PC-9 (cell line): ENCODE data around the gene SLX1A. TPM values are rescaled to one million over a fixed set of nuclear protein-coding genes. Genes with fewer than 3 reads are reported as not detected.
"Not testable (repeated sequence)": the region's sequence is repeated elsewhere in the genome, so short reads cannot be mapped to it uniquely, and the experiment has no call there.

Experiments
- BruUV-seq: library from RNA; stranded (reverse); fragments of 400-500 nt; replicated peaks from 2 replicates; lab custom pipeline; 2021; lab: Mats Ljungman, UMichigan
- CTCF ChIA-PET: fragments of 300-600 bp; sonication (Branson Sonifier 250); formaldehyde crosslinking; loops from one replicate; lab custom pipeline; 2022; ENCODE audit warnings: antibody characterized with exemption; lab: Charles Lee
- POLR2A ChIA-PET: fragments of 300-600 bp; sonication (Branson Sonifier 250); formaldehyde crosslinking; loops from one replicate; lab custom pipeline; 2022; ENCODE audit warnings: antibody characterized with exemption; ENCODE audit not compliant: unreplicated experiment; lab: Charles Lee
- DNase-seq, 2 experiments: peaks; one replicate each; pipeline versions ENCODE4 v3.0.0 to v3.0.0-alpha.2; 2015 to 2022; ENCODE audit warnings: mixed read lengths in 1 of 2
- H2AFZ ChIP-seq: fragments of 200-600 bp; sonication (generic); 2 replicates; pipeline ENCODE4 v1.8.1; 2017; ENCODE audit warnings: antibody characterized with exemption
- H3F3A ChIP-seq: fragments of 200-600 bp; sonication (generic); 2 replicates; pipeline ENCODE4 v1.8.1; 2017; ENCODE audit warnings: antibody characterized with exemption, mild to moderate bottlenecking, low read depth; ENCODE audit not compliant: insufficient read depth
- H3K27ac ChIP-seq: fragments of 200-600 bp; sonication (generic); 2 replicates; pipeline ENCODE4 v1.6.1; 2016; ENCODE audit warnings: mixed run types
- H3K27me3 ChIP-seq: fragments of 200-600 bp; sonication (generic); 2 replicates; pipeline ENCODE4 v1.6.1; 2016; ENCODE audit warnings: low read depth, mixed run types; ENCODE audit not compliant: insufficient read depth
- H3K36me3 ChIP-seq: fragments of 200-600 bp; sonication (generic); 2 replicates; pipeline ENCODE4 v1.6.1; 2016; ENCODE audit warnings: low read depth, mixed run types
- H3K4me1 ChIP-seq: fragments of 200-600 bp; sonication (generic); replicated peaks from 2 replicates; pipeline ENCODE4 v1.6.1; 2016; ENCODE audit warnings: mixed run types; ENCODE audit not compliant: insufficient read depth
- H3K4me2 ChIP-seq: fragments of 200-600 bp; sonication (generic); 2 replicates; pipeline ENCODE4 v1.6.1; 2017; ENCODE audit warnings: mixed run types
- H3K4me3 ChIP-seq: fragments of 200-600 bp; sonication (generic); 2 replicates; pipeline ENCODE4 v1.6.1; 2016; ENCODE audit warnings: mixed run types
- H3K79me2 ChIP-seq: fragments of 200-600 bp; sonication (generic); 2 replicates; pipeline ENCODE4 v1.6.1; 2017; ENCODE audit warnings: low read depth, mixed run types
- H3K9me2 ChIP-seq: fragments of 200-600 bp; sonication (generic); 2 replicates; pipeline ENCODE4 v1.8.1; 2017; ENCODE audit warnings: mild to moderate bottlenecking; ENCODE audit not compliant: insufficient read depth
- H3K9me3 ChIP-seq: fragments of 200-600 bp; sonication (generic); 2 replicates; pipeline ENCODE4 v1.8.1; 2016; ENCODE audit warnings: low read depth; ENCODE audit not compliant: insufficient read depth
- H4K20me1 ChIP-seq: fragments of 200-600 bp; sonication (generic); 2 replicates; pipeline ENCODE4 v1.8.1; 2017; ENCODE audit not compliant: insufficient read depth
- CTCF ChIP-seq: fragments of 200-600 bp; sonication (generic); conservative IDR thresholded peaks from 2 replicates; pipeline ENCODE4 v1.6.1; 2017; ENCODE audit warnings: mixed run types, antibody characterized with exemption, mild to moderate bottlenecking, moderate library complexity
- EZH2 ChIP-seq: fragments of 200-600 bp; sonication (generic); IDR thresholded peaks from 2 replicates; pipeline ENCODE4 v1.8.0; 2017; ENCODE audit warnings: antibody characterized with exemption, low read depth
- intact Hi-C: fragments of 100-400 bp; cut with micrococcal nuclease; formaldehyde crosslinking; loops from one replicate; pipeline ENCODE4 v1.10.0; 2022; ENCODE audit not compliant: unreplicated experiment
- total RNA-seq: library from RNA; stranded (reverse); gene quantifications from 2 replicates; pipeline ENCODE4 v1.2.3, GENCODE V29; 2021

Gene SLX1A
- total RNA-seq, 1 experiment from 2014 or later: 100 TPM

- H3K9me2 ChIP-seq, H3K27ac ChIP-seq, DNase-seq, H3K4me3 ChIP-seq, H2AFZ ChIP-seq, H3K4me2 ChIP-seq, BruUV-seq, H3K27me3 ChIP-seq, H4K20me1 ChIP-seq, H3K36me3 ChIP-seq, POLR2A ChIA-PET, H3K79me2 ChIP-seq, H3K4me1 ChIP-seq, CTCF ChIA-PET, H3K9me3 ChIP-seq, intact Hi-C loops: not testable (repeated sequence)
- peaks cover 19% of the 10 kb centered on the region; the same call in 1 of the 2 replicates for H3F3A ChIP-seq
Measured at GRCh38 chr16:30170145-30170544, 23.5 kb upstream of the SLX1A start.

DNA sequence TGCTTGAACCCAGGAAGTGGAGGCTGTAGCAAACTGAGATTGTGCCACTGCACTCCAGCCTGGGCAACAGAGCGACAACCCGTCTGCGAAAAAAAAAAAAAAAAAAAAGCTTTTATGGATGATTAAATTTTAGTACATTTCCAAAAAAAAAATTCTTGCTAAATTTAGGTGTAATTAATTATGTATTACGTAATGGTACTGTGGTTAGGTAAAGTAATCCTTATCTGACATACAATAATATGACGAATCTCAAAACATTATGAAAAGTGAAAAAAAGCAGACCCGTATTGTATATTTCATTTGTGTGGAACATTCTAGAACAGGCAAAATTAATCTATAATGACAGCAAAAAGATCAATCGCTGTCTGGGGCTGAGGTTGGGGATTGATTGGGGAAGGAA is 20.6 kb upstream of the SLX1A start:
- CTCF ChIA-PET: no interaction called here

DNA sequence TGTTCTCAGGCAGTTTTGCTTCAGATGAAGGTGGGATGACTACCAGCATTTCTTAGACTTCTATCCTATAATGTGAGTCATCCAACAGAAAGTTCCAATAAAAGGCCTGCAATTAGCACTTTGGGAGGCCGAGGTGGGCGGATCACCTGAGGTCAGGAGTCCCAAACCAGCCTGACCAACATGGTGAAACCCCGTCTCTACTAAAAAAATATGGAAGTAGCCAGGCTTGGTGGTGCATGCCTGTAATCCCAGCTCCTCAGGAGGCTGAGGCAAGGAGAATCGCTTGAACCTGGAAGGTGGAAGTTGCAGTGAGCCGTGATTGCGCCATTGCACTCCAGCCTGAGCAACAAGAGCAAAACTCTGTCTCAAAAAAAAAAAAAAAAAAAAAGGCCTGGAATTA is 16.8 kb upstream of the SLX1A start:
- H3F3A ChIP-seq: peaks cover 10% of the 10 kb centered on the region; the same call in 1 of the 2 replicates
- H3K9me2 ChIP-seq, H3K4me2 ChIP-seq, H3K79me2 ChIP-seq, H3K27me3 ChIP-seq, H3K4me1 ChIP-seq, BruUV-seq, H3K27ac ChIP-seq, CTCF ChIA-PET, H3K4me3 ChIP-seq, H4K20me1 ChIP-seq, H3K36me3 ChIP-seq, H3K9me3 ChIP-seq, POLR2A ChIA-PET, H2AFZ ChIP-seq, intact Hi-C loops: not testable (repeated sequence)
- DNase-seq: peak in 1 of 2 experiments; percentile 54

More for the DNA sequence above, 20.6 kb upstream of the SLX1A start:
- no peaks in the 10 kb centered on the region for H3K9me3 ChIP-seq
- BruUV-seq: no TSS peak
- no peaks in the 10 kb centered on the region for H3K9me2 ChIP-seq
- H3K4me2 ChIP-seq: no peak overlapping the region
- H2AFZ ChIP-seq: no peak overlapping the region
- no peaks in the 10 kb centered on the region for H3K27me3 ChIP-seq
- peaks cover 20% of the 10 kb centered on the region; the same call in 1 of the 2 replicates for H3F3A ChIP-seq
- TF ChIP-seq EZH2 (no peak), CTCF (no peak)
- H4K20me1 ChIP-seq: no peaks in the 10 kb centered on the region
- no peaks in the 10 kb centered on the region for H3K79me2 ChIP-seq
- H3K36me3 ChIP-seq: no peaks in the 10 kb centered on the region
- DNase-seq: no peak
- intact Hi-C loops: no loop called here
- H3K4me1 ChIP-seq: 0 out of 2 replicates have a peak, but pooled peaks cover 7% of the 10 kb centered on the region
- H3K27ac ChIP-seq: no peak overlapping the region
- no peak overlapping the region for H3K4me3 ChIP-seq
- POLR2A ChIA-PET: interaction anchor here (0.6 kb wide), 1 partner anchor 67 kb away, joined by 10 read pairs; no protein-coding TSS in a partner anchor

- Histone ChIP-seq H3K36me3 (no peaks in the 10 kb centered on the region), H3K27ac (no peak overlapping the region), H3K27me3 (no peaks in the 10 kb centered on the region), H3K79me2 (no peaks in the 10 kb centered on the region), H3K9me3 (no peaks in the 10 kb centered on the region), H4K20me1 (no peaks in the 10 kb centered on the region), H3K4me2 (no peak overlapping the region), H3K4me1 (peaks cover 14% of the 10 kb centered on the region), H3K4me3 (no peak overlapping the region), H2AFZ (no peak overlapping the region), H3K9me2 (no peaks in the 10 kb centered on the region), H3F3A (peaks cover 20% of the 10 kb centered on the region; the same call in 1 of the 2 replicates)
- BruUV-seq: no TSS peak
- ChIA-PET POLR2A (interaction anchor here (0.7 kb wide), 1 partner anchor 276 kb away, joined by 3 read pairs; no protein-coding TSS in a partner anchor), CTCF (no interaction called here)
- intact Hi-C loops: no loop called here
- no peak for DNase-seq
- TF ChIP-seq CTCF (no peak), EZH2 (no peak)
Measured at GRCh38 chr16:30179195-30179594, 14.5 kb upstream of the SLX1A start.
